ENCODE results near the gene PLA2G4D. TPM values are rescaled to one million over a fixed set of nuclear protein-coding genes. Genes with fewer than 3 reads are reported as not detected.

PLA2G4D gene
- total RNA-seq, 1 experiment from 2014 or later = 0.34 TPM

- DNase-seq (ENCODE audit: low read depth, low spot score) (no peak), ATAC-seq (no peak)
- Histone ChIP-seq H3K79me2 (ENCODE audit: insufficient read depth, low read length) (no peaks in the 10 kb centered on the region), H3K4me2 (ENCODE audit: low read length) (no peak overlapping the region), H3K27ac (ENCODE audit: low read depth, low read length) (no peak overlapping the region), H3K4me3 (replicated peaks in 1 of 2; ENCODE audit: low read depth in 1 of 2, low read length in 2 of 2) (no peak overlapping the region), H4K20me1 (ENCODE audit: insufficient read depth) (no peaks in the 10 kb centered on the region), H3K27me3 (ENCODE audit: insufficient read depth, low read length) (no peaks in the 10 kb centered on the region), H3K9me3 (ENCODE audit: control insufficient read depth in 1 of 2, insufficient read depth in 1 of 2, low read depth in 1 of 2, low read length in 2 of 2) (no peaks in the 10 kb centered on the region), H3K4me1 (ENCODE audit: control insufficient read depth in 1 of 2, insufficient read depth in 2 of 2, low read length in 2 of 2) (no peaks in the 10 kb centered on the region), H2AFZ (ENCODE audit: low read depth, low read length, poor library complexity, severe bottlenecking) (no peak overlapping the region), H3K36me3 (ENCODE audit: control insufficient read depth in 1 of 2, insufficient read depth in 2 of 2, low read length in 2 of 2) (no peaks in the 10 kb centered on the region), H3K9ac (ENCODE audit: low read length) (no peak overlapping the region), H3K9me2 (ENCODE audit: insufficient read depth) (no peaks in the 10 kb centered on the region)
- intact Hi-C loops (cut with micrococcal nuclease) = no loop called here
- no TSS peak for BruUV-seq (replicated peaks)
- TF ChIP-seq ATF3 (IDR thresholded peaks at IDR 0.05) = no peak
- TF ChIP-seq CBX3 (IDR thresholded peaks at IDR 0.05; ENCODE audit: low read depth) = no peak
- TF ChIP-seq YY1 (IDR thresholded peaks at IDR 0.05; ENCODE audit: extremely low read depth, insufficient replicate concordance, low read depth, low read length) = no peak
- no peak for TF ChIP-seq FOSL1 (IDR thresholded peaks at IDR 0.05; ENCODE audit: low read depth)
- TF ChIP-seq RAD21 (IDR thresholded peaks at IDR 0.05; ENCODE audit: low read depth) = no peak
- no peak for TF ChIP-seq JUND (IDR thresholded peaks at IDR 0.05)
- no peak for TF ChIP-seq TCF7L2 (IDR thresholded peaks at IDR 0.05; ENCODE audit: borderline replicate concordance, extremely low read depth, insufficient read depth, insufficient read length)
- no peak for TF ChIP-seq SRF (IDR thresholded peaks at IDR 0.05; ENCODE audit: low read depth)
- TF ChIP-seq ZFX (IDR thresholded peaks at IDR 0.05) = no peak
- no peak for TF ChIP-seq REST (IDR thresholded peaks at IDR 0.05; ENCODE audit: low read depth)
- ChIA-PET CTCF (no interaction called here), RAD21 (ENCODE audit: low non-redundant PET in 1 of 2, low total read pairs in 2 of 2, uncharacterized antibody in 2 of 2, unreplicated experiment in 2 of 2) (no interaction called here), POLR2A (no interaction called here)
Observed at GRCh38 chr15:42048821-42049200, 45.6 kb downstream of the PLA2G4D start.
